PC-3 (cell line): ENCODE results near the gene KISS1. TPM values are rescaled to one million over a fixed set of nuclear protein-coding genes. Genes with fewer than 3 reads are reported as not detected.

ENCODE experiments used
- ATAC-seq: fragments of 200-7000 bp; cut with Tn5 transposase; 2 replicates; pipeline ENCODE4 v1.9.1; 2020; ENCODE audit warnings: mild to moderate bottlenecking, moderate library complexity
- BruUV-seq: library from RNA; stranded (reverse); fragments of 400-500 nt; replicated peaks from 2 replicates; lab custom pipeline; 2021; lab: Mats Ljungman, UMichigan
- CTCF ChIA-PET: fragments of 300-600 bp; sonication (Branson Sonifier 250); formaldehyde crosslinking; loops from one replicate; lab custom pipeline; 2022; ENCODE audit warnings: antibody characterized with exemption; lab: Charles Lee
- POLR2A ChIA-PET: fragments of 300-600 bp; sonication (Branson Sonifier 250); formaldehyde crosslinking; loops from one replicate; lab custom pipeline; 2022; ENCODE audit warnings: antibody characterized with exemption; ENCODE audit not compliant: unreplicated experiment; lab: Charles Lee
- DNase-seq: peaks from one replicate; pipeline ENCODE4 v3.0.0-alpha.2; 2015
- H2AFZ ChIP-seq: fragments of 300-600 bp; sonication (generic); 2 replicates; pipeline ENCODE4 v1.6.0; 2016; ENCODE audit warnings: antibody characterized with exemption, low read length
- H3F3A ChIP-seq: fragments of 300-600 bp; sonication (generic); one replicate; pipeline ENCODE4 v1.6.0; 2017; ENCODE audit warnings: antibody characterized with exemption, low read length, control low read depth, mild to moderate bottlenecking; ENCODE audit not compliant: unreplicated experiment
- H3K27ac ChIP-seq: fragments of 300-600 bp; sonication (generic); 2 replicates; pipeline ENCODE4 v1.5.1; 2016; ENCODE audit warnings: mild to moderate bottlenecking, low read length
- H3K27me3 ChIP-seq: fragments of 300-600 bp; sonication (generic); 2 replicates; pipeline ENCODE4 v1.6.1; 2016; ENCODE audit warnings: low read length, mixed read lengths
- H3K36me3 ChIP-seq: fragments of 300-600 bp; sonication (generic); 2 replicates; pipeline ENCODE4 v1.6.1; 2016; ENCODE audit warnings: low read depth, mixed run types, low read length, mixed read lengths
- H3K4me1 ChIP-seq: fragments of 300-600 bp; sonication (generic); 2 replicates; pipeline ENCODE4 v1.5.1; 2016; ENCODE audit warnings: low read length; ENCODE audit not compliant: insufficient read depth
- H3K4me2 ChIP-seq: fragments of 300-600 bp; sonication (generic); 2 replicates; pipeline ENCODE4 v1.6.0; 2016; ENCODE audit warnings: low read length
- H3K4me3 ChIP-seq: fragments of 300-600 bp; sonication (generic); 2 replicates; pipeline ENCODE4 v1.5.1; 2016; ENCODE audit warnings: mild to moderate bottlenecking, low read length, mixed read lengths
- H3K79me2 ChIP-seq: fragments of 300-600 bp; sonication (generic); 2 replicates; pipeline ENCODE4 v1.6.1; 2017; ENCODE audit warnings: low read length, mixed read lengths
- H3K9ac ChIP-seq: fragments of 300-600 bp; sonication (generic); 2 replicates; pipeline ENCODE4 v1.6.0; 2016; ENCODE audit warnings: mild to moderate bottlenecking, low read length
- H3K9me2 ChIP-seq: fragments of 300-600 bp; sonication (generic); replicated peaks from 2 replicates; pipeline ENCODE4 v1.6.1; 2016; ENCODE audit warnings: mixed run types, low read length, mixed read lengths
- H3K9me3 ChIP-seq: fragments of 300-600 bp; sonication (generic); 2 replicates; pipeline ENCODE4 v1.6.1; 2016; ENCODE audit warnings: low read length, mixed read lengths
- H4K20me1 ChIP-seq: fragments of 300-600 bp; sonication (generic); 2 replicates; pipeline ENCODE4 v1.6.1; 2016; ENCODE audit warnings: low read length, mixed read lengths
- EZH2 ChIP-seq: fragments of 300-600 bp; sonication (generic); IDR thresholded peaks from one replicate; pipeline ENCODE4 v1.6.1; 2017; ENCODE audit warnings: antibody characterized with exemption, mild to moderate bottlenecking, low read length; ENCODE audit not compliant: unreplicated experiment
- EZH2phosphoT487 ChIP-seq: fragments of 300-600 bp; sonication (generic); IDR thresholded peaks from 2 replicates; pipeline ENCODE4 v1.6.1; 2018; ENCODE audit warnings: mild to moderate bottlenecking, antibody characterized with exemption, low read length, borderline replicate concordance
- intact Hi-C: fragments of 100-400 bp; cut with micrococcal nuclease; formaldehyde crosslinking; loops from 2 replicates; pipeline ENCODE4 v1.9.0; 2023
- total RNA-seq: library from RNA; depleted of rRNA; stranded (reverse); fragments of >200 nt; gene quantifications from 2 replicates; pipeline ENCODE4 v1.2.3, GENCODE V29; 2014
- TF ChIP-seq, protein P1 (sequence below): fragments of 300-600 bp; sonication (generic); conservative IDR thresholded peaks from 2 replicates; pipeline ENCODE4 v1.5.1; 2017; ENCODE audit warnings: antibody characterized with exemption, low read depth, mild to moderate bottlenecking, low read length

The KISS1 gene
- total RNA-seq, 1 experiment from 2014 or later, result 12.3 TPM

DNA sequence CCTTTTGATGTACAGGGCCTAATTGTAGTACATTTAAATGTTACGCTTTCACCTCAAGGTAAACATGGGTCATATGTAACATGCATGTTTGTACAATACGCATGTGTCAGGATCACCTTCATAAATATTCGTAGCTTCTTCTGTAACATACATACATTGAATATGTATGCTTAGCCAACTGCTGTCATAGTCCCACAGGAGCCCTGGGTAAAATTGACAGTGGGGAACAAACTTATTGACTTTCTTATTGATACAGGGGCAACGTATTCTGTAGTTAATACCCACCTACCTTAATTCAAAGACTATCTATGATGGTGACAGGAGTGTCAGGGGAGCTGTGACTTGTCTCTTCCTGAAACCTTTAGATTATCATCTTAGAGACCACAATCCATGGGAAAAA lies 26.4 kb downstream of the KISS1 start:
- Histone ChIP-seq H3K36me3 (peaks cover 24% of the 10 kb centered on the region), H2AFZ (no peak overlapping the region), H3K4me1 (peaks cover 40% of the 10 kb centered on the region), H3K9ac (no peak overlapping the region), H3F3A (no peaks in the 10 kb centered on the region), H3K4me2 (no peak overlapping the region), H3K27ac (no peak overlapping the region), H3K79me2 (peaks cover 3% of the 10 kb centered on the region; the same call in 1 of the 2 replicates), H3K9me3 (peaks cover 23% of the 10 kb centered on the region), H3K9me2 (no peaks in the 10 kb centered on the region), H3K4me3 (no peak overlapping the region; the same call in 1 of the 2 replicates), H3K27me3 (no peaks in the 10 kb centered on the region), H4K20me1 (no peaks in the 10 kb centered on the region)
- ChIA-PET CTCF (no interaction called here), POLR2A (no interaction called here)
- intact Hi-C loops, result loop anchor here (2.0 kb wide), 1 partner anchor 29 kb away; no protein-coding TSS in a partner anchor
- TF ChIP-seq EZH2, result no peak
- TF ChIP-seq, protein P1, sequence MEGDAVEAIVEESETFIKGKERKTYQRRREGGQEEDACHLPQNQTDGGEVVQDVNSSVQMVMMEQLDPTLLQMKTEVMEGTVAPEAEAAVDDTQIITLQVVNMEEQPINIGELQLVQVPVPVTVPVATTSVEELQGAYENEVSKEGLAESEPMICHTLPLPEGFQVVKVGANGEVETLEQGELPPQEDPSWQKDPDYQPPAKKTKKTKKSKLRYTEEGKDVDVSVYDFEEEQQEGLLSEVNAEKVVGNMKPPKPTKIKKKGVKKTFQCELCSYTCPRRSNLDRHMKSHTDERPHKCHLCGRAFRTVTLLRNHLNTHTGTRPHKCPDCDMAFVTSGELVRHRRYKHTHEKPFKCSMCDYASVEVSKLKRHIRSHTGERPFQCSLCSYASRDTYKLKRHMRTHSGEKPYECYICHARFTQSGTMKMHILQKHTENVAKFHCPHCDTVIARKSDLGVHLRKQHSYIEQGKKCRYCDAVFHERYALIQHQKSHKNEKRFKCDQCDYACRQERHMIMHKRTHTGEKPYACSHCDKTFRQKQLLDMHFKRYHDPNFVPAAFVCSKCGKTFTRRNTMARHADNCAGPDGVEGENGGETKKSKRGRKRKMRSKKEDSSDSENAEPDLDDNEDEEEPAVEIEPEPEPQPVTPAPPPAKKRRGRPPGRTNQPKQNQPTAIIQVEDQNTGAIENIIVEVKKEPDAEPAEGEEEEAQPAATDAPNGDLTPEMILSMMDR, result no peak
- no peak for TF ChIP-seq EZH2phosphoT487
- ATAC-seq (no peak), DNase-seq (peak; percentile 38)
- BruUV-seq, result no TSS peak

DNA sequence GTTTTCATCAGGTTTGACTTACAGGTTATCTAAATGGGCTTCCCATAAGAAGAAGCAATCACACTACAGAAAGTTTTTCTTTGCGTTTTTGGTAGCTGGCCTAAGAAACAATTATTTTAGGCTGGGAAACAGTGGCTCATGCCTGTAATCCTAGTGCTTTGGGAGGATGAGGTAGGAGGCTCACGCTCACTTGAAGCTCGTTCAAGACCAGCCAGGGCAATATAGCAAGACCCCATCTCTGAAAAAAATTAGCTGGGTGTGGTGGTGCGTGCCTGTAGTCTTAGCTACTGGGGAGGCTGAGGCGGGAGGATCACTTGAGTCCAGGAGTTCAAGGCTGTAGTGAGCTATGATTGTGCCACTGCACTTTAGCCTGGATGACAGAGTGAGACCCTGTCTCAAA lies 28.6 kb downstream of the KISS1 start:
- ATAC-seq (no peak), DNase-seq (no peak)
- no TSS peak for BruUV-seq
- Histone ChIP-seq H3K9ac (no peak overlapping the region), H2AFZ (no peak overlapping the region), H3K79me2 (no peaks in the 10 kb centered on the region), H3K36me3 (peaks cover 24% of the 10 kb centered on the region), H3K27me3 (no peaks in the 10 kb centered on the region), H3K4me2 (no peak overlapping the region), H3F3A (no peaks in the 10 kb centered on the region), H3K4me1 (peaks cover 19% of the 10 kb centered on the region), H4K20me1 (no peaks in the 10 kb centered on the region), H3K4me3 (no peak overlapping the region), H3K27ac (no peak overlapping the region), H3K9me2 (no peaks in the 10 kb centered on the region), H3K9me3 (peaks cover 23% of the 10 kb centered on the region)
- POLR2A ChIA-PET, result no interaction called here
- intact Hi-C loops, result no loop called here
- TF ChIP-seq, protein P1, result no peak
- no peak for TF ChIP-seq EZH2
- no peak for TF ChIP-seq EZH2phosphoT487
- CTCF ChIA-PET, result no interaction called here

DNA sequence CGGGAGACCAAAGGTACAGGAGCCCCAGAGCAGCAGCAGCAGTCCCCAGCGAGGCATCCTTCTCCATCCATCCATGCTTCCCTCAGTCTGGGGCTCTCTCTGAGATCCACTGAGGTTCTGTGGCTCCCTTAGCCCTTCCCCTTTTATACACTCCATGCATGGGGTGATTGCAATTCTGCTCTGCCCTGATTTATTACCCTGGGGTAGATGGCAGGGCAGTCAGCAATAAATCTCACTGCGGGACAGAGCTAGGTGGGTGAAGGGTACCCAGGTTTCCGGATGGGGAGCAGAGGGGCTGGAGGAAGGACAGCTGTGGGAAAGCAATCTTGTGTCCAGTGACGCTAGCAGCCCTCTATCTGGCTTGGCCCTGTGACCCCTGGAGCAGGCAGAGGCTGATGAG lies 30.1 kb downstream of the KISS1 start, which contains the start of gene REN:
Gene REN, minus strand, starts transcription at position 119 of the 400 bp plus-strand sequence. Its CDS starts 44 bp downstream, at position 75.
- Histone ChIP-seq H3F3A (no peaks in the 10 kb centered on the region), H4K20me1 (no peaks in the 10 kb centered on the region), H3K4me2 (no peak within 1 kb of the TSS), H2AFZ (no peak within 1 kb of the TSS), H3K27me3 (no peaks in the 10 kb centered on the region), H3K79me2 (no peaks in the 10 kb centered on the region), H3K36me3 (peaks cover 24% of the 10 kb centered on the region), H3K9ac (no peak within 1 kb of the TSS), H3K9me2 (no peaks in the 10 kb centered on the region), H3K9me3 (peaks cover 23% of the 10 kb centered on the region), H3K4me1 (peaks cover 18% of the 10 kb centered on the region), H3K4me3 (no peak within 1 kb of the TSS), H3K27ac (no peak within 1 kb of the TSS)
- no peak for TF ChIP-seq EZH2
- TF ChIP-seq EZH2phosphoT487, result no peak
- TF ChIP-seq, protein P1, result no peak
- CTCF ChIA-PET, result interaction anchor here (1.7 kb wide), 1 partner anchor 33 kb away, joined by 6 read pairs; no protein-coding TSS in a partner anchor
- DNase-seq, result no peak
- no peak for ATAC-seq
- no TSS peak for BruUV-seq
- POLR2A ChIA-PET, result no interaction called here
- intact Hi-C loops, result no loop called here
